Lower lobe of right lung (tissue), 2 donors: ENCODE measurements around the gene TBC1D32. TPM values are rescaled to one million over a fixed set of nuclear protein-coding genes. Genes with fewer than 3 reads are reported as not detected.

ENCODE experiments used
- ATAC-seq, 2 donors: fragments of 200-7000 bp; cut with Tn5 transposase; one replicate each; pipeline ENCODE4 v1.9.1; 2020 to 2022; ENCODE audit warnings: mild to moderate bottlenecking in 2 of 2, moderate library complexity in 2 of 2
- DNase-seq: peaks from one replicate; pipeline ENCODE4 v3.0.0-alpha.2; 2020
- H3K27ac ChIP-seq: fragments of 200-600 bp; one replicate; pipeline ENCODE4 v1.8.0; 2022
- H3K27me3 ChIP-seq: fragments of 200-600 bp; one replicate; pipeline ENCODE4 v1.8.0; 2022; ENCODE audit warnings: low read depth
- H3K36me3 ChIP-seq: fragments of 200-600 bp; one replicate; pipeline ENCODE4 v1.8.0; 2022; ENCODE audit warnings: mild to moderate bottlenecking
- H3K4me1 ChIP-seq: fragments of 200-600 bp; one replicate; pipeline ENCODE4 v1.8.0; 2022
- H3K4me3 ChIP-seq: fragments of 200-600 bp; one replicate; pipeline ENCODE4 v1.8.0; 2022; ENCODE audit warnings: mild to moderate bottlenecking
- H3K9me3 ChIP-seq: fragments of 200-600 bp; one replicate; pipeline ENCODE4 v1.8.0; 2022
- CTCF ChIP-seq: fragments of 200-600 bp; IDR thresholded peaks from one replicate; pipeline ENCODE4 v1.8.0; 2022; ENCODE audit warnings: antibody characterized with exemption, mild to moderate bottlenecking
- intact Hi-C: fragments of 100-400 bp; cut with DNase I; formaldehyde crosslinking; loops from one replicate; pipeline ENCODE4 v1.11.0; 2022
- total RNA-seq: library from RNA; stranded (reverse); fragmentation: NEBNext Ultra II Directional; extraction: Animal tissue kit (Norgen Biotek cat#: 25700); gene quantifications from one replicate; pipeline ENCODE4 v1.2.1, GENCODE V29; 2021
- donor health status: DM: no; HTN: yes; CAD: no; lungs with severe emphysema.

Gene TBC1D32
- total RNA-seq, 1 donor from 2014 or later: 5.0 TPM

- DNase-seq: no peak
- no peak for ATAC-seq
- H3K27me3 ChIP-seq: no peaks in the 10 kb centered on the region
- no peak overlapping the region for H3K4me3 ChIP-seq
- intact Hi-C loops: no loop called here
- no peak overlapping the region for H3K27ac ChIP-seq
- no peaks in the 10 kb centered on the region for H3K9me3 ChIP-seq
- H3K36me3 ChIP-seq: no peaks in the 10 kb centered on the region
- H3K4me1 ChIP-seq: no peaks in the 10 kb centered on the region
- TF ChIP-seq CTCF: no peak
These were observed 172.4 kb downstream of the TBC1D32 start for GRCh38 chr6:121161886-121162285.

DNA sequence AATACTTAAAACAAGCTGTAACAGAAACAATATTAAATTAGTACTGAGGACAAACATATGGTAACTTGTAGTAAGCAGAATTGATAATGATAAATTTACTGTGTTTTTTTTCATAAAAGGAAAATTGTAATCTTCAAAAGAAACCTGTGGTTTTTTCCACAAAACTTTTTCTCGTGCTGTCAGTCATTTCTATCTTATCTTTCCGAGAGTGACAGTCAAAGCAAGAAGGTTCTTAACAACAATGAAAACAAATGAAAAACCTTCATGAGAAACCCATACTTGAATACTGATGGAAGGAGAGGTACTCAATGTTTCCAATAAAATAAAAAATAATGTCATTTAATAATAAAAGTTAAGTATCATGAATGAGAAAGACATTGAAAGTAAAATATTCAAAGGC is 174.0 kb downstream of the TBC1D32 start:
- ATAC-seq (no peak), DNase-seq (no peak)
- TF ChIP-seq CTCF: no peak
- Histone ChIP-seq H3K36me3 (no peaks in the 10 kb centered on the region), H3K4me3 (no peak overlapping the region), H3K4me1 (no peaks in the 10 kb centered on the region), H3K27ac (no peak overlapping the region), H3K9me3 (no peaks in the 10 kb centered on the region), H3K27me3 (no peaks in the 10 kb centered on the region)
- intact Hi-C loops: no loop called here

DNA sequence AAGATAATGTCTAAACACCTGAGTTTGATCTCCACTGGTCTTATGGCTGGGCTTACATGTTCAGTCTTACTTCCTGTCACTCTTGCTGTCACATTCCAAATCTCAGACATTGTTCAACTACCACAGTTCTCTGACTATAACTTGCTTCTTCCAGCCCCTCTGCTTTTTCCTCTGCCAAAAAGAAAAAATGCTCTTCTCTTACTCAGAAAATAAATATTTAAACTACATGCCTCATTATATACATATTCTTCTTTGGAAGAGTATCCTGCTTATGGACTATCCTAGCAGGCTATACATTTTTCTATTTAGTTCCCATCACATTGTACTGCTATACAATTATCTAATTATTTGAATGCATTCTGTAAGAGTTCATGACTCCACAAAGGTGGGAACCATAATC is 175.4 kb downstream of the TBC1D32 start:
- H3K27ac ChIP-seq: no peak overlapping the region
- no peak for TF ChIP-seq CTCF
- DNase-seq: no peak

GRCh38 chr6:121158438-121158837 is 175.8 kb downstream of the TBC1D32 start:
- intact Hi-C loops: no loop called here
- Histone ChIP-seq H3K4me3 (no peak overlapping the region), H3K9me3 (no peaks in the 10 kb centered on the region), H3K27me3 (no peaks in the 10 kb centered on the region), H3K4me1 (no peaks in the 10 kb centered on the region), H3K27ac (no peak overlapping the region), H3K36me3 (no peaks in the 10 kb centered on the region)
- no peak for TF ChIP-seq CTCF
- DNase-seq (no peak), ATAC-seq (no peak)

More for the DNA sequence above, 175.4 kb downstream of the TBC1D32 start:
- H3K4me1 ChIP-seq: no peaks in the 10 kb centered on the region
- intact Hi-C loops: no loop called here
- H3K36me3 ChIP-seq: no peaks in the 10 kb centered on the region
- no peaks in the 10 kb centered on the region for H3K27me3 ChIP-seq
- no peak overlapping the region for H3K4me3 ChIP-seq
- H3K9me3 ChIP-seq: no peaks in the 10 kb centered on the region
- ATAC-seq: no peak

DNA sequence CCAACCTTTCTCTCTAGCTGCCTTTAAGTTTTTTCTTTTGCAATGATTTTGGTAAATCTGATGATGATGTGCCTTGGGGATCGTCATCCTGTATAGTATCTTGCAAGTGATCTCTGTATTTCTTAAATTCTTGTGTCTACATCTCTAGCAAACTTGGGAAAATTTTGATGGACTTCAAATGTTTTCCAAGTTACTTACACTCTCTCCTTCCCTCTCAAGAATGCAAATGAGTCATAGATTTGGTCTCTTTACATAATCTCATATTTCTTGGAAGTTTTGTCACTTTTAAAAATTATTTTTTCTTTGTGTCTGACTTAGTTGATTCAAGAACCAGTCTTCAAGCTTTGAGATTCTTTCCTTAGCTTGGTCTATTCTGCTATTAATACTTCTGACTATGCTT is 176.4 kb downstream of the TBC1D32 start:
- intact Hi-C loops: no loop called here
- no peak overlapping the region for H3K4me3 ChIP-seq
- no peaks in the 10 kb centered on the region for H3K36me3 ChIP-seq
- H3K27me3 ChIP-seq: no peaks in the 10 kb centered on the region
- no peaks in the 10 kb centered on the region for H3K4me1 ChIP-seq
- ATAC-seq (no peak), DNase-seq (no peak)
- no peak overlapping the region for H3K27ac ChIP-seq
- H3K9me3 ChIP-seq: no peaks in the 10 kb centered on the region
- no peak for TF ChIP-seq CTCF

GRCh38 chr6:121143476-121143875 is 190.8 kb downstream of the TBC1D32 start:
- TF ChIP-seq CTCF: no peak
- no peaks in the 10 kb centered on the region for H3K36me3 ChIP-seq
- no peak overlapping the region for H3K4me3 ChIP-seq
- H3K27ac ChIP-seq: no peak overlapping the region
- DNase-seq (no peak), ATAC-seq (no peak)
- H3K4me1 ChIP-seq: no peaks in the 10 kb centered on the region
- no peaks in the 10 kb centered on the region for H3K27me3 ChIP-seq
- no peaks in the 10 kb centered on the region for H3K9me3 ChIP-seq
- intact Hi-C loops: no loop called here
